ENCODE measurements around the gene RPL13A. TPM values are rescaled to one million over a fixed set of nuclear protein-coding genes. Genes with fewer than 3 reads are reported as not detected.
A peak's percentile ranks its signal among the peaks of the same experiment; 100 is the strongest.
"Not testable (repeated sequence)": the region's sequence is repeated elsewhere in the genome, so short reads cannot be mapped to it uniquely, and the experiment has no call there.

Gene RPL13A
- total and polyA plus RNA-seq, 2 donors (not counting 3 experiments of a cell fraction or from before 2014, with no cell fraction given) = 2,291 to 4,148 TPM

DNA sequence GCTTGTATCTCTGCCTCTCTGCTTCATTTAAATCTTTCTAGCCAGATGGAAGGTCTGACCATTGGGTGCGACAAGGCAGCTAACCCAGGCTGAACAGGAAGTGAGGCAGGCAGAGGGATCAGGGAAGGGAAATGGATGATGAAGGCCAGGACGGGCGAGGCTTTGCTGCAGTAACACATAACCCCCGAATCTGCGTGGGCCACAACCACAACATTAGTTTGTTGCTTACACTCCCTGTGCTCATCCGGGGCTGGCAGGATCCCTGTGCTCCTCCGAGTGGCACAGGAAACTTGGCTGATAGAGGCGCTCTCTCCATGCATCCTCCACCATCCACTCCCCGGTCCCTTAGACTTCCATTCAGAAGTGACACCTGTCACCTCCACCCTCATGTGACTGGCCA, 14.5 kb upstream of the RPL13A start:
- Histone ChIP-seq H3K27ac (ENCODE audit: insufficient read depth, low read depth, low read length) (no peak overlapping the region), H2AFZ (ENCODE audit: low read depth, low read length) (peak overlapping the region; percentile 5)
- no peak for TF ChIP-seq JUN (IDR thresholded peaks at IDR 0.05; ENCODE audit: borderline replicate concordance, insufficient read depth, insufficient read length, low read depth)
- TF ChIP-seq POLR2AphosphoS5 (IDR thresholded peaks at IDR 0.05; ENCODE audit: insufficient read depth, low read depth, low read length) = no peak
- no peak for TF ChIP-seq FOS (IDR thresholded peaks at IDR 0.05; ENCODE audit: borderline replicate concordance, insufficient read depth, low read length)
- no peak for TF ChIP-seq MYC (IDR thresholded peaks at IDR 0.05; ENCODE audit: low read depth, low read length)
- TF ChIP-seq GATA2 (IDR thresholded peaks at IDR 0.05; ENCODE audit: insufficient read depth, insufficient read length, low read depth, low read length) = no peak

DNA sequence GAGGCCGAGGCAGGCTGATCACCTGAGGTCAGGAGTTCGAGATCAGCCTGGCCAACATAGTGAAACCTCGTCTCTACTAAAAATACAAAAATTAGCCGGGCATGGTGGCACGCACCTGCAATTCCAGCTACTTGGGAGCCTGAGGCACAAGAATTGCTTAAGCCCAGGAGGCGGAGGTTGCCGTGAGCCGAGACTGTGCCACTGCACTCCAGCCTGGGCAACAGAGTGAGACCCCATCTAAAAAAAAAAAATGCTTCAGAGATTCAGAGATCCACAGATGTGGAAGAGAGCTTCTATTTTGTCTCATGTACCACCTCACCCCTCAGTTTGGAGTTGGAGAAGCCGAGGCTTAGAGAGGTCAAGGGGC, 13.9 kb upstream of the RPL13A start:
- H3K27me3 ChIP-seq (ENCODE audit: control insufficient read depth in 2 of 2, insufficient read depth in 2 of 2, low read length in 2 of 2); H3K79me2 ChIP-seq (ENCODE audit: control insufficient read depth, insufficient read depth, low read length); H4K20me1 ChIP-seq (replicated peaks; ENCODE audit: control insufficient read depth, extremely low read depth, insufficient read depth, low read length); H3K4me1 ChIP-seq (ENCODE audit: control insufficient read depth, extremely low read depth, insufficient read depth, low read length); POLR2A ChIA-PET; BruUV-seq (replicated peaks); DNase-seq (ENCODE audit: low read depth, low spot score); FAIRE-seq; H3K27ac ChIP-seq (ENCODE audit: insufficient read depth, low read depth, low read length); H3K9me1 ChIP-seq (replicated peaks; ENCODE audit: control insufficient read depth, extremely low read depth, insufficient read depth, low read length); H3K36me3 ChIP-seq (ENCODE audit: control insufficient read depth in 2 of 2, extremely low read depth in 1 of 2, insufficient read depth in 2 of 2, low read length in 2 of 2); dilution Hi-C loops (cut with MboI; ENCODE audit: extremely low pct_ligation_motif_present, low sequenced_read_pairs); intact Hi-C loops (cut with micrococcal nuclease); H3K9me3 ChIP-seq (replicated peaks; ENCODE audit: control insufficient read depth, insufficient read depth, low read length): not testable (repeated sequence)
- Histone ChIP-seq H2AFZ (ENCODE audit: low read depth, low read length) (peak overlapping the region; percentile 98), H3K4me2 (ENCODE audit: insufficient read depth, low read length) (peak overlapping the region; percentile 78), H3K4me3 (replicated peaks in 1 of 3; ENCODE audit: insufficient read depth in 1 of 3, low read depth in 1 of 3, low read length in 3 of 3) (peak overlapping the region in 2 of 3 experiments; percentile 62 to 73), H3K9ac (replicated peaks; ENCODE audit: extremely low read depth, insufficient read depth, low read length) (peak overlapping the region; percentile 60)
- CTCF ChIA-PET = interaction anchor here (0.5 to 3.6 kb wide), 12 partner anchors 10 to 207 kb away, joined by 3 to 17 read pairs (median 4); partner anchors contain the start of genes ALDH16A1, PIH1D1 and RPS11

More for the DNA sequence above, 14.5 kb upstream of the RPL13A start:
- no peaks in the 10 kb centered on the region for H3K27me3 ChIP-seq (ENCODE audit: control insufficient read depth in 2 of 2, insufficient read depth in 2 of 2, low read length in 2 of 2)
- BruUV-seq (replicated peaks) = no TSS peak
- H3K9me1 ChIP-seq (replicated peaks; ENCODE audit: control insufficient read depth, extremely low read depth, insufficient read depth, low read length) = no peaks in the 10 kb centered on the region
- ChIA-PET POLR2A (interaction anchor here (0.9 kb wide), 1 partner anchor 19 kb away, joined by 3 read pairs; no protein-coding TSS in a partner anchor), CTCF (interaction anchor here (0.9 to 3.6 kb wide), 10 partner anchors 13 to 204 kb away, joined by 3 to 17 read pairs (median 4); partner anchors contain the start of genes ALDH16A1, PIH1D1 and RPS11)
- peak; percentile 71 for FAIRE-seq
- peaks cover 6% of the 10 kb centered on the region for H3K4me1 ChIP-seq (ENCODE audit: control insufficient read depth, extremely low read depth, insufficient read depth, low read length)
- intact Hi-C loops (cut with micrococcal nuclease) = no loop called here
- no peak for DNase-seq (ENCODE audit: low read depth, low spot score)
- no peak overlapping the region for H3K4me3 ChIP-seq (replicated peaks in 1 of 3; ENCODE audit: insufficient read depth in 1 of 3, low read depth in 1 of 3, low read length in 3 of 3)
- peaks cover 0 to 4% of the 10 kb centered on the region in 2 experiments for H3K36me3 ChIP-seq (ENCODE audit: control insufficient read depth in 2 of 2, extremely low read depth in 1 of 2, insufficient read depth in 2 of 2, low read length in 2 of 2)
- H3K79me2 ChIP-seq (ENCODE audit: control insufficient read depth, insufficient read depth, low read length) = no peaks in the 10 kb centered on the region
- no peaks in the 10 kb centered on the region for H3K9me3 ChIP-seq (replicated peaks; ENCODE audit: control insufficient read depth, insufficient read depth, low read length)
- no peak overlapping the region for H3K4me2 ChIP-seq (ENCODE audit: insufficient read depth, low read length)
- no peaks in the 10 kb centered on the region for H4K20me1 ChIP-seq (replicated peaks; ENCODE audit: control insufficient read depth, extremely low read depth, insufficient read depth, low read length)
- no peak overlapping the region for H3K9ac ChIP-seq (replicated peaks; ENCODE audit: extremely low read depth, insufficient read depth, low read length)
- dilution Hi-C loops (cut with MboI; ENCODE audit: extremely low pct_ligation_motif_present, low sequenced_read_pairs) = no loop called here
